ENCODE results near the gene OR1E2. TPM values are rescaled to one million over a fixed set of nuclear protein-coding genes. Genes with fewer than 3 reads are reported as not detected.
"Not testable (repeated sequence)": the region's sequence is repeated elsewhere in the genome, so short reads cannot be mapped to it uniquely, and the experiment has no call there.

Gene OR1E2
- total and polyA plus RNA-seq, 2 donors from 2014 or later, result not detected

- Histone ChIP-seq H3K27ac (ENCODE audit: low read depth in 2 of 2, low read length in 2 of 2) (no peak overlapping the region), H3K9me3 (ENCODE audit: control insufficient read depth in 2 of 3, insufficient read depth in 1 of 3, low read length in 3 of 3) (no peaks in the 10 kb centered on the region), H3K4me1 (ENCODE audit: control insufficient read depth in 2 of 3, insufficient read depth in 2 of 3, low read depth in 1 of 3, low read length in 3 of 3) (no peaks in the 10 kb centered on the region), H3K36me3 (ENCODE audit: control insufficient read depth in 2 of 3, insufficient read depth in 3 of 3, low read length in 3 of 3) (no peaks in the 10 kb centered on the region), H3K27me3 (ENCODE audit: control insufficient read depth, insufficient read depth, low read length) (no peaks in the 10 kb centered on the region), H3K9ac (ENCODE audit: low read length in 3 of 3) (no peak overlapping the region), H3K4me3 (ENCODE audit: low read length in 3 of 3) (no peak overlapping the region)
- FAIRE-seq, result no peak
- no peak for TF ChIP-seq CTCF (IDR thresholded peaks at IDR 0.05; ENCODE audit: borderline replicate concordance, extremely low read depth, insufficient read depth)
- intact Hi-C loops (cut with DNase I), result no loop called here
- DNase-seq, result no peak
Measured at GRCh38 chr17:3418222-3418621, 15.4 kb downstream of the OR1E2 start.

DNA sequence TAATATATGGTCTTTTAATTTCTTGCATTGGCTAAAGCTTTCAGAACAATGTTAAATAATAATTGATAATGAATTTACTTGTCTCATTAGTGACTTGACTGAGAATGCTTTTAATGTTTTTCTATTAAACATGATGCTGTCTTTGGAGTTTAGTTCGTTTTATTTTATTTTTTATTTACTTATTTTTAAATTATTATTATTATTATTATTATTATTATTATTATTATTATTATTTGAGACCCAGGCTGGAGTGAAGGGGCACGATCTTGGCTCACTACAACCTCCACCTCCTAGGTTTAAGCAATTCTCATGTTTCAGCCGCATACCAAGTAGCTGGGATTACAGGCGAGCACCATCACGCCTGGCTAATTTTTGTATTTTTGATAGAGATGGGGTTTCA, 18.0 kb downstream of the OR1E2 start:
- no peak for FAIRE-seq

GRCh38 chr17:3412216-3412615, 21.4 kb downstream of the OR1E2 start:
- FAIRE-seq; intact Hi-C loops (cut with DNase I); H3K4me3 ChIP-seq (ENCODE audit: low read length in 3 of 3): not testable (repeated sequence)

More for the DNA sequence above, 18.0 kb downstream of the OR1E2 start:
- intact Hi-C loops (cut with DNase I), result no loop called here
- DNase-seq, result peak in 3 of 5 donors; percentile 39 to 54 (median 42)
- TF ChIP-seq CTCF (IDR thresholded peaks at IDR 0.05; ENCODE audit: borderline replicate concordance, extremely low read depth, insufficient read depth), result no peak
- Histone ChIP-seq H3K27ac (ENCODE audit: low read depth in 2 of 2, low read length in 2 of 2) (no peak overlapping the region), H3K27me3 (ENCODE audit: control insufficient read depth, insufficient read depth, low read length) (no peaks in the 10 kb centered on the region), H3K4me3 (ENCODE audit: low read length in 3 of 3) (no peak overlapping the region), H3K9ac (ENCODE audit: low read length in 3 of 3) (no peak overlapping the region), H3K4me1 (ENCODE audit: control insufficient read depth in 2 of 3, insufficient read depth in 2 of 3, low read depth in 1 of 3, low read length in 3 of 3) (no peaks in the 10 kb centered on the region), H3K36me3 (ENCODE audit: control insufficient read depth in 2 of 3, insufficient read depth in 3 of 3, low read length in 3 of 3) (no peaks in the 10 kb centered on the region), H3K9me3 (ENCODE audit: control insufficient read depth in 2 of 3, insufficient read depth in 1 of 3, low read length in 3 of 3) (no peaks in the 10 kb centered on the region)

GRCh38 chr17:3411070-3411469, 22.6 kb downstream of the OR1E2 start, which contains the start of gene OR3A3:
Gene OR3A3, plus strand, starts transcription at chr17:3411370.
- FAIRE-seq, result no peak
- intact Hi-C loops (cut with DNase I), result no loop called here
- no peaks in the 10 kb centered on the region for H3K36me3 ChIP-seq (ENCODE audit: control insufficient read depth in 2 of 3, insufficient read depth in 3 of 3, low read length in 3 of 3)
- H3K27ac ChIP-seq (ENCODE audit: low read depth in 2 of 2, low read length in 2 of 2), result no peak within 1 kb of the TSS
- peaks cover 0 to 10% (median 0%) of the 10 kb centered on the region in 3 donors for H3K9me3 ChIP-seq (ENCODE audit: control insufficient read depth in 2 of 3, insufficient read depth in 1 of 3, low read length in 3 of 3)
- DNase-seq, result no peak
- H3K9ac ChIP-seq (ENCODE audit: low read length in 3 of 3), result no peak within 1 kb of the TSS
- H3K4me1 ChIP-seq (ENCODE audit: control insufficient read depth in 2 of 3, insufficient read depth in 2 of 3, low read depth in 1 of 3, low read length in 3 of 3), result no peaks in the 10 kb centered on the region
- no peak for TF ChIP-seq CTCF (IDR thresholded peaks at IDR 0.05; ENCODE audit: borderline replicate concordance, extremely low read depth, insufficient read depth)
- no peak within 1 kb of the TSS for H3K4me3 ChIP-seq (ENCODE audit: low read length in 3 of 3)
- H3K27me3 ChIP-seq (ENCODE audit: control insufficient read depth, insufficient read depth, low read length), result no peaks in the 10 kb centered on the region

More at GRCh38 chr17:3412216-3412615, 21.4 kb downstream of the OR1E2 start:
- not testable (repeated sequence) for DNase-seq; H3K4me1 ChIP-seq (ENCODE audit: control insufficient read depth in 2 of 3, insufficient read depth in 2 of 3, low read depth in 1 of 3, low read length in 3 of 3); H3K27me3 ChIP-seq (ENCODE audit: control insufficient read depth, insufficient read depth, low read length); H3K36me3 ChIP-seq (ENCODE audit: control insufficient read depth in 2 of 3, insufficient read depth in 3 of 3, low read length in 3 of 3); H3K9ac ChIP-seq (ENCODE audit: low read length in 3 of 3); H3K9me3 ChIP-seq (ENCODE audit: control insufficient read depth in 2 of 3, insufficient read depth in 1 of 3, low read length in 3 of 3); H3K27ac ChIP-seq (ENCODE audit: low read depth in 2 of 2, low read length in 2 of 2)

DNA sequence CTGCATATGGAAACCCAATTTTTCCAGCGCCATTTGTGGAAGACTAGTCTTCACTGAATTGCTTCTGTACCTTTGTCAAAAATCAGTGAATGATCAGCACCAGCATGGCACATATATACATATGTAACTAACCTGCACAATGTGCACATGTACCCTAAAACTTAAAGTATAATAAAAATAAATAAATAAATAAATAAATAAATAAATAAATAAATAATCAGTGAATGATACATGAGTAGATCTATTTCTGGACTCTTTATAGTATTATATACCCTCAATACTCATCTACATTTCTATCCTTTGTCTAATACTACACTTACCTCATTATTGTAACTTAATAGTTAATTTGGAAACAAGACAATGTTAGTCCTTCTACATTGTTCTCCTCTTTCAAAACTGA, 29.8 kb downstream of the OR1E2 start:
- H3K27ac ChIP-seq (ENCODE audit: low read depth in 2 of 2, low read length in 2 of 2); H3K36me3 ChIP-seq (ENCODE audit: control insufficient read depth in 2 of 3, insufficient read depth in 3 of 3, low read length in 3 of 3); H3K4me1 ChIP-seq (ENCODE audit: control insufficient read depth in 2 of 3, insufficient read depth in 2 of 3, low read depth in 1 of 3, low read length in 3 of 3); H3K27me3 ChIP-seq (ENCODE audit: control insufficient read depth, insufficient read depth, low read length); FAIRE-seq; H3K9ac ChIP-seq (ENCODE audit: low read length in 3 of 3); intact Hi-C loops (cut with DNase I); H3K4me3 ChIP-seq (ENCODE audit: low read length in 3 of 3); DNase-seq: not testable (repeated sequence)
- H3K9me3 ChIP-seq (ENCODE audit: control insufficient read depth in 2 of 3, insufficient read depth in 1 of 3, low read length in 3 of 3), result peaks cover 0 to 11% (median 0%) of the 10 kb centered on the region in 3 donors
